Fibroblast of mammary gland (primary cell): ENCODE results near the gene SLAIN1.

Experiments used
- DNase-seq: peaks from one replicate; pipeline ENCODE4 v3.0.0-alpha.2; 2010; ENCODE audit warnings: low read depth
- H3K4me3 ChIP-seq: 2 replicates; pipeline ENCODE4 v1.5.1; 2011; ENCODE audit warnings: low read depth, mild to moderate bottlenecking, low read length, moderate library complexity; ENCODE audit not compliant: control insufficient read depth
- CTCF ChIP-seq: conservative IDR thresholded peaks from 2 replicates; pipeline ENCODE4 v1.5.1; 2011; ENCODE audit warnings: low read depth, low read length, inconsistent platforms; ENCODE audit not compliant: control insufficient read depth, insufficient read depth

SLAIN1 gene

GRCh38 chr13:77811981-77812380 lies 114.5 kb downstream of the SLAIN1 start:
- no peak overlapping the region for H3K4me3 ChIP-seq
- no peak for TF ChIP-seq CTCF

More at GRCh38 chr13:77811981-77812380, 114.5 kb downstream of the SLAIN1 start:
- DNase-seq = no peak
